Measurements from ENCODE around the gene POMP.

GRCh38 chr13:28620011-28620830 lies 38.7 kb upstream of the POMP start:
- TF ChIP-seq, protein P1, sequence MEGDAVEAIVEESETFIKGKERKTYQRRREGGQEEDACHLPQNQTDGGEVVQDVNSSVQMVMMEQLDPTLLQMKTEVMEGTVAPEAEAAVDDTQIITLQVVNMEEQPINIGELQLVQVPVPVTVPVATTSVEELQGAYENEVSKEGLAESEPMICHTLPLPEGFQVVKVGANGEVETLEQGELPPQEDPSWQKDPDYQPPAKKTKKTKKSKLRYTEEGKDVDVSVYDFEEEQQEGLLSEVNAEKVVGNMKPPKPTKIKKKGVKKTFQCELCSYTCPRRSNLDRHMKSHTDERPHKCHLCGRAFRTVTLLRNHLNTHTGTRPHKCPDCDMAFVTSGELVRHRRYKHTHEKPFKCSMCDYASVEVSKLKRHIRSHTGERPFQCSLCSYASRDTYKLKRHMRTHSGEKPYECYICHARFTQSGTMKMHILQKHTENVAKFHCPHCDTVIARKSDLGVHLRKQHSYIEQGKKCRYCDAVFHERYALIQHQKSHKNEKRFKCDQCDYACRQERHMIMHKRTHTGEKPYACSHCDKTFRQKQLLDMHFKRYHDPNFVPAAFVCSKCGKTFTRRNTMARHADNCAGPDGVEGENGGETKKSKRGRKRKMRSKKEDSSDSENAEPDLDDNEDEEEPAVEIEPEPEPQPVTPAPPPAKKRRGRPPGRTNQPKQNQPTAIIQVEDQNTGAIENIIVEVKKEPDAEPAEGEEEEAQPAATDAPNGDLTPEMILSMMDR (IDR thresholded peaks at IDR 0.05): no peak
- no peak for TF ChIP-seq EP300 (IDR thresholded peaks at IDR 0.05)
